ENCODE measurements around the gene AATK. TPM values are rescaled to one million over a fixed set of nuclear protein-coding genes. Genes with fewer than 3 reads are reported as not detected.

The AATK gene
- total and polyA plus RNA-seq, 9 of the 15 experiments (the other 6 are each of a cell fraction or from before 2014, with no cell fraction given): 0.11 to 0.55 (median 0.38) TPM; not detected in 5

DNA sequence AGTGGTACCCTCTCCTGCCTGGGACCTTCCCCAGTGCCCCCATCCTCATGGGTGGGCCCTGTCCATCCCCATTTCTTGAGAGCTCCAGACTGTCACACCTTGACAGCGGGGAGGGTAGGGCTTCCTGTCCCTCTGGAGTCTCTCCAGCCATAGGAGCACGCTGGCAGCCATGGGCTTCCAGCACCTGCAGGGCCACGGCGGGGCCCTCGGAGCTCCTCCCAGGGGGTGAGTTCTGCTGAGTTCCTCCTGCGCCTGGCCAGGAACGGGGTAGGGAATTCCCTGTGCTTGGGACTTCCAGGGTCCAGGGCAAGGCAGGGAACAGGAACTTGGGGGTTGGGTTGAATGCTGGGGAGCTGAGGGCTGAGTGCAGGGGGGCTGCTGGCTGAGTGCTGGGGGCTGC, 23.0 kb upstream of the AATK start (continued):
- TF ChIP-seq HNRNPK (IDR thresholded peaks at IDR 0.05; ENCODE audit: low read depth, low read length, poor library complexity, severe bottlenecking) (no peak), ZSCAN32 (CRISPR knock-in tag; IDR thresholded peaks at IDR 0.05) (no peak), FOXJ2 (tag; IDR thresholded peaks at IDR 0.05) (no peak), MCM7 (IDR thresholded peaks at IDR 0.05) (no peak), GTF2F1 (IDR thresholded peaks at IDR 0.05; ENCODE audit: low read depth, low read length) (no peak), ZNF165 (CRISPR knock-in tag; IDR thresholded peaks at IDR 0.05; ENCODE audit: borderline replicate concordance) (no peak)
- TF ChIP-seq, protein P1, sequence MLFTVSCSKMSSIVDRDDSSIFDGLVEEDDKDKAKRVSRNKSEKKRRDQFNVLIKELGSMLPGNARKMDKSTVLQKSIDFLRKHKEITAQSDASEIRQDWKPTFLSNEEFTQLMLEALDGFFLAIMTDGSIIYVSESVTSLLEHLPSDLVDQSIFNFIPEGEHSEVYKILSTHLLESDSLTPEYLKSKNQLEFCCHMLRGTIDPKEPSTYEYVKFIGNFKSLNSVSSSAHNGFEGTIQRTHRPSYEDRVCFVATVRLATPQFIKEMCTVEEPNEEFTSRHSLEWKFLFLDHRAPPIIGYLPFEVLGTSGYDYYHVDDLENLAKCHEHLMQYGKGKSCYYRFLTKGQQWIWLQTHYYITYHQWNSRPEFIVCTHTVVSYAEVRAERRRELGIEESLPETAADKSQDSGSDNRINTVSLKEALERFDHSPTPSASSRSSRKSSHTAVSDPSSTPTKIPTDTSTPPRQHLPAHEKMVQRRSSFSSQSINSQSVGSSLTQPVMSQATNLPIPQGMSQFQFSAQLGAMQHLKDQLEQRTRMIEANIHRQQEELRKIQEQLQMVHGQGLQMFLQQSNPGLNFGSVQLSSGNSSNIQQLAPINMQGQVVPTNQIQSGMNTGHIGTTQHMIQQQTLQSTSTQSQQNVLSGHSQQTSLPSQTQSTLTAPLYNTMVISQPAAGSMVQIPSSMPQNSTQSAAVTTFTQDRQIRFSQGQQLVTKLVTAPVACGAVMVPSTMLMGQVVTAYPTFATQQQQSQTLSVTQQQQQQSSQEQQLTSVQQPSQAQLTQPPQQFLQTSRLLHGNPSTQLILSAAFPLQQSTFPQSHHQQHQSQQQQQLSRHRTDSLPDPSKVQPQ (CRISPR knock-in tag; IDR thresholded peaks at IDR 0.05; ENCODE audit: borderline replicate concordance): no peak
- TF ChIP-seq, protein P2, sequence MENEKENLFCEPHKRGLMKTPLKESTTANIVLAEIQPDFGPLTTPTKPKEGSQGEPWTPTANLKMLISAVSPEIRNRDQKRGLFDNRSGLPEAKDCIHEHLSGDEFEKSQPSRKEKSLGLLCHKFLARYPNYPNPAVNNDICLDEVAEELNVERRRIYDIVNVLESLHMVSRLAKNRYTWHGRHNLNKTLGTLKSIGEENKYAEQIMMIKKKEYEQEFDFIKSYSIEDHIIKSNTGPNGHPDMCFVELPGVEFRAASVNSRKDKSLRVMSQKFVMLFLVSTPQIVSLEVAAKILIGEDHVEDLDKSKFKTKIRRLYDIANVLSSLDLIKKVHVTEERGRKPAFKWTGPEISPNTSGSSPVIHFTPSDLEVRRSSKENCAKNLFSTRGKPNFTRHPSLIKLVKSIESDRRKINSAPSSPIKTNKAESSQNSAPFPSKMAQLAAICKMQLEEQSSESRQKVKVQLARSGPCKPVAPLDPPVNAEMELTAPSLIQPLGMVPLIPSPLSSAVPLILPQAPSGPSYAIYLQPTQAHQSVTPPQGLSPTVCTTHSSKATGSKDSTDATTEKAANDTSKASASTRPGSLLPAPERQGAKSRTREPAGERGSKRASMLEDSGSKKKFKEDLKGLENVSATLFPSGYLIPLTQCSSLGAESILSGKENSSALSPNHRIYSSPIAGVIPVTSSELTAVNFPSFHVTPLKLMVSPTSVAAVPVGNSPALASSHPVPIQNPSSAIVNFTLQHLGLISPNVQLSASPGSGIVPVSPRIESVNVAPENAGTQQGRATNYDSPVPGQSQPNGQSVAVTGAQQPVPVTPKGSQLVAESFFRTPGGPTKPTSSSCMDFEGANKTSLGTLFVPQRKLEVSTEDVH (IDR thresholded peaks at IDR 0.05; ENCODE audit: low read depth, partially characterized antibody): no peak
